SW480 (cell line): Measurements from ENCODE around the gene PLCXD1.
"Not testable (repeated sequence)": the region's sequence is repeated elsewhere in the genome, so short reads cannot be mapped to it uniquely, and the experiment has no call there.

Source experiments
- DNase-seq: peaks from one replicate; pipeline ENCODE4 v3.0.0-alpha.2; 2016; ENCODE audit warnings: low spot score

PLCXD1 gene

DNA sequence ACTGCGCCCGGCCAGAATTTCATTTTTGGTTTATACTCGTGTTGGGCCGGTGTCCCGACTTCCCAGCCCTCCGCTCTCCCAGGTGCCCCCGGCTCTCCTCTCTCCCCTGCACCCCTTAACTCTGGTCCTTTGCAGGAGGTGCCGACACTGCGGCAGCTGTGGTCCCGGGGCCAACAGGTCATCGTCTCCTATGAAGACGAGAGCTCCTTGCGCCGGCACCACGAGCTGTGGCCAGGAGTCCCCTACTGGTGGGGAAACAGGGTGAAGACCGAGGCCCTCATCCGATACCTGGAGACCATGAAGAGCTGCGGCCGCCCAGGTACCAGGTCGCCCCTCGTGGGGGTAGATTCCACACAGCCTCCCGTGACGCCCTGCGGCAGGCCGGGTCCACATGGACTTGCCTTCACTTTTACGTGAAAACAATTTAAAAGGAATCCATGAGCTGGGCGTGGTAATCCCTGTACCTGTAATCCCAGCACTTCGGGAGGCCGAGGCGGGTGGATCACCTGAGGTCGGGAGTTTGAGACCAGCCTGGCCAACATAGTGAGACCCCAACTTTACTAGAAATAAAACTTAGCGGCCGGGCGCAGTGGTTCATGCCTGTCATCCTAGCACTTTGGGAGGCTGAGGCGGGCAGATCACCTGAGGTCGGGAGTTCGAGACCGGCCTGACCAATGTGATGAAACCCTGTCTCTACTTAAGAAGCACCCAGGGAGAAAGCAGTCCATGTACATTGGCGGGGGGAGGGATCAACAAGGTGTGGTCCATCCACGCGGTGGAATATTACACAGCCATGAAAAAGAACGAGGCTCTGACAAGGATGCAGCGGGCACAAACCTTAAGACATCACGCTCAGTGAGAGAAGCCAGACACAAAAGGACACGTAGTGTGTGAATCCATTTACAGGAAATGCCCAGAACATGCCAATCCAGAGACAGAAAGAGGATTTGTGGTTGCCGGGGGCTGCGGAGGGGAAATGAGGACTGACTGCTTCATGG, 12.0 kb downstream of the PLCXD1 start:
- DNase-seq, result no peak

DNA sequence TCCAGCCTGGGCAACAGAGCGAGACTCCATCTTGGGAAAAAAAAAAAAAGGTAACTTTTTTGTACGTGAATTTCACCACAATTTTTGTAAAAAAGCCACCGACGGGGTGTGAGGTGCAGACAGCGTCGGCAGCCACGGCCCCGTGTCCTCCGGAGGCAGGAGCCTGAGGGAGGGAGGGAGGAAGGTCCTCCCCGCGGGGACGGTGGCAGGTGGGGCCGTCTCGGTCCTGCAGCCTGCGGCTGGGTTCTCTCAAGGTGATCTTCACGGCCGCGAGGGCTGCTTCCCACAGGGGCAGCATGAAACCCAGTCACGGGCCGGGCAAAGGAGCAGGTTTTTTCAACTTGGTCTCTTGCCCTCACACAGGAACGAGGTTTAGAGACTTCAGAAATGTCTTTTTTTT, 14.0 kb downstream of the PLCXD1 start:
- no peak for DNase-seq

DNA sequence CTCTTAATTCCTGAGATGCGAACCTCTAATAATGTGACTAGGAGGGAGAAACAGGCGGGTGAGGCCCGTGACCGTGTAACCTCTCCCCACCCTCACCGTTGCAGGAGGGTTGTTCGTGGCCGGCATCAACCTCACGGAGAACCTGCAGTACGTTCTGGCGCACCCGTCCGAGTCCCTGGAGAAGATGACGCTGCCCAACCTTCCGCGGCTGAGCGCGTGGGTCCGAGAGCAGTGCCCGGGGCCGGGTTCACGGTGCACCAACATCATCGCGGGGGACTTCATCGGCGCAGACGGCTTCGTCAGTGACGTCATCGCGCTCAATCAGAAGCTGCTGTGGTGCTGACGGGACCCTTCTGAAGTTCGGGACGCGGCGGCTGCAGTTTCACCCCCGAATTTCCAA, 17.8 kb downstream of the PLCXD1 start:
- DNase-seq, result no peak

DNA sequence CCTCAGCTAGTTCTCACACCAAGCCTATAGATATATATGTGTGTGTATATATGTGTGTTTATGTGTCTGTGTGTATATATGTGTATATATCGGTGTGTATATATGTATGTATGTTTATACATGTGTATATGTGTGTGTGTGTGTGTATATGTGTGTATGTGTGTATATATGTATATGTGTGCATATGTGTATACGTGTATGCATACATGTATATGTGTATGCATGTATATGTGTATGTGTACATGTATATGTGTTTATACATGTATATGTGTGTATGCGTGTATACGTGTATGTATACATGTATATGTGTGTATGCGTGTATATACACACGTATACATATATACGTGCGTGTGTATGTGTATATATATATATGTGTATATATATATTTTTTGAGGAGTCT, 19.2 kb downstream of the PLCXD1 start:
- no peak for DNase-seq

DNA sequence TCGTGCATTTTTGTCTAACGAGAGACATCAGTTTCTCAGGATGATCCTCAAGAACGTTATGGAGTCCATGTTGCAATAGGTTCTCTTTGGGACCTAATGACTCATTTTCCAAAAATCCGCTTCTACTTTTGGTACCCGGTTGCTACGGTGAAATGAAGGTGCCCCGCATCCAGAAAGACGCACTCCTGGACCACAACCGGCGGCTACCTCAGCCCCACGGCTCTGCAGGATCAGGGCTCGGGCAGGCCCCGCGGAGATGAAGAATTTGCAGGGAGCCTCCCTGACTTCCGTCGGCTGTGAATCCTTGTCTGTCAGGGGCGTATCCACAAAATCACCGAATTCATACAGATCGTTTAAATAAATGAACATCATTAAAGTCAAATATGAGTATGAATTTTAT, 21.8 kb downstream of the PLCXD1 start:
- no peak for DNase-seq

DNA sequence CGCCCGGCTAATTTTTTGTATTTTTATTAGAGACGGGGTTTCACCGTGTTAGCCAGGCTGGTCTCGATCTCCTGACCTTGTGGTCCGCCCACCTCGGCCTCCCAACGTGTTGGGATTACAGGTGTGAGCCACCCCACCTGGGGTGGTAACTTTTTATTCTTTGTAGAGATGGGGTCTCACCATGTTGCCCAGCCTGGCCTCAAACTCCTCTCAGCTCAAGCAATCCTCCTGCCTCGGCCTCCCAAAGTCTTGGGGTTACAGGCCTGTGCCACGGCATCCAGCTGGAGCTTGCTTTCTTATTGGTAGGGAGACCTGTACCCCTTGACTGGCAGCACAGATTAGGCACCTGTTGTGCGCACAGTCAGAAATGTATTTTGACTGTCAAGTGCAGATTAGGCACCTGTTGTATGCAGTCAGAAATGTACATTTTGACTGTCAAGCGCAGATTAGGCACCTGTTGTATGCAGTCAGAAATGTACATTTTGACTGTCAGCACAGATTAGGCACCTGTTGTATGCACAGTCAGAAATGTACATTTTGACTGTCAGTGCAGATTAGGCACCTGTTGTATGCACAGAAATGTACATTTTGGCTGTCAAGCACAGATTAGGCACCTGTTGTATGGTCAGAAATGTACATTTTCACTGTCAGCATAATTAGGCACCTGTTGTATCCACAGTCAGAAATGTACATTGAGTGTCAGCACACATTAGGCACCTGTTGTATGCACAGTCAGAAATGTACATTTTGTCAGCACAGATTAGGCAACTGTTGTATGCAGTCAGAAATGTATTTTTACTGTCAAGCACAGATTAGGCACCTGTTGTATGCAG, 24.8 kb downstream of the PLCXD1 start:
- DNase-seq, result not testable (repeated sequence)

DNA sequence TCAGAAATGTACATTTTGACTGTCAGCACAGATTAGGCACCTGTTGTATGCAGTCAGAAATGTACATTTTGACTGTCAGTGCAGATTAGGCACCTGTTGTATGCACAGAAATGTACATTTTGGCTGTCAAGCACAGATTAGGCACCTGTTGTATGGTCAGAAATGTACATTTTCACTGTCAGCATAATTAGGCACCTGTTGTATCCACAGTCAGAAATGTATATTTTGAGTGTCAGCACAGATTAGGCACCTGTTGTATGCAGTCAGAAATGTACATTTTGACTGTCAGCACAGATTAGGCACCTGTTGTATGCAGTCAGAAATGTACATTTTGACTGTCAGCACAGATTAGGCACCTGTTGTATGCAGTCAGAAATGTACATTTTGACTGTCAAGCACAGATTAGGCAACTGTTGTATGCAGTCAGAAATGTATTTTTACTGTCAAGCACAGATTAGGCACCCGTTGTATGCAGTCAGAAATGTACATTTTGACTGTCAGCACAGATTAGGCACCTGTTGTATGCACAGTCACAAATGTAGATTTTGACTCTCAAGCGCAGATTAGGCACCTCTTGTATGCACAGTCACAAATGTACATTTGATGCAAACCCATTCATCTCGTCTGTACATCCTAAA, 25.6 kb downstream of the PLCXD1 start:
- DNase-seq, result not testable (repeated sequence)

DNA sequence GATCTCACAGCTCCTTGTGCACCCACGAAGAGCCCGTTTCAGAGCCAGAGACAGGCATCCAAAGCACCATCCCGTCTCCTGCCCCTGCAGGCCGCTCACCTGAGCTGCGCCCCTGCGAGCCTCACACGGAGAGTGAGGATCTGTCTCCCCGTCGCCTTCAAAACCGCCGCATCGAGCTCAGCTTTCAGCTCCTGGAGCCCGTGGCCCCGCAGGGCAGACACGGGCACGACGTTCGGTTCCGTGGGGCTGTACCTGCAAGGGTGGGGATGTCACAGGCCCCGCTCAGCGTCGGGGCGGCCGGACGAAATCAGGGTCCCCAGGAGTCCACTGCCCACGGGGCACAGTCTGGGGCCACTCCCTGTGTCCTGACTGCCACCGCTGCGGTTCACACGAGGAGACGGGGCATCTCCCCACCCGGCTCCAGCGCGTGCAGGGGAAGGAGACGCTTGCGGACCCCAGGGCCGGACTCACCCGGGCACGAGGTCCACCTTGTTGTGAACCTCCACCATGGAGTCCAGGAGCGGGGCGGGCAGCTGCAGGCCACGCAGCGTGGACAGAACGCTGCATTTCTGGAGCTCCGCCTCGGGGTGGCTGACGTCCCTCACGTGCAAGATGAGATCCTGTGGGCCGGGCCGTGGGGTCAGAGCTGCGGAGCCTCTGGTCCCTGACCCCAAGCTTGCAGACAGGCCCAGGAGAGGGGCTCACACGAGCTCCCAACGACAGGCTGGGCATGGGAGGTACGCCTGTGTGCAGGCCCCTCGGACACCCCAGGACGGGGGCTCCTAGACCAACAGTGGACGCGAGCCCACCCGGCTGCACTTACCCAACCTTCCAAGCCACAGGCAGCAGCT, 26.3 kb downstream of the PLCXD1 start:
- no peak for DNase-seq

DNA sequence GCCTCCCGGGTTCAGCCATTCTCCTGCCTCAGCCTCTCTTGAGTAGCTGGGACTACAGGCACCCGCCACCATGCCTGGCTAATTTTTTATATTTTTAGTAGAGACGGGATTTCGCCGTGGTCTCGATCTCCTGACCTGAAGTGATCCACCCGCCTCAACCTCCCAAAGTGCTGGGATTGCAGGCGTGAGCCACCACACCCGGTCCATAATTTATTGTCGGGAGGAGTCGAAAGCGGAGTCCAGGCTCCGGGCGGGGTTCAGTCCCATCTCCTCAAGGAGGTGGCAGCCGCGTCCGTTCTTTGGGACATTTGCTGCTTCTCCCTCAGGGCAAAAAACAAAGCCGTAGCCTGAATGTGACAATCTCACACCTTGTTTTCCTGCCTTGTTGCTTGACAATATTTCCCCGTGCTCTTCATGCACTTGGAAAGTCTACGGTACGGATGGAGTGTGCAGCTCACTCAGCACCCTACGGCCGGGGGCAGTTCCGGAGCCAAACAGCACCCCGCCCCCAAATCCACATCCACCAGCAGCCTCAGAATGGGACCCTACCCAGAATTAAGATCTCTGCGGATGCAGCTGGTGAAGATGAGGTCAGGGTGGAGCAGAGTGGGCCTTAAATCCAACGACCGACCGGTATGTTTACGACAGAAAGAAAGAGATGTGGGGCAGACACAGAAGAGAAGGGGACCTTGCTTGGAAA, 27.8 kb downstream of the PLCXD1 start:
- DNase-seq, result no peak

DNA sequence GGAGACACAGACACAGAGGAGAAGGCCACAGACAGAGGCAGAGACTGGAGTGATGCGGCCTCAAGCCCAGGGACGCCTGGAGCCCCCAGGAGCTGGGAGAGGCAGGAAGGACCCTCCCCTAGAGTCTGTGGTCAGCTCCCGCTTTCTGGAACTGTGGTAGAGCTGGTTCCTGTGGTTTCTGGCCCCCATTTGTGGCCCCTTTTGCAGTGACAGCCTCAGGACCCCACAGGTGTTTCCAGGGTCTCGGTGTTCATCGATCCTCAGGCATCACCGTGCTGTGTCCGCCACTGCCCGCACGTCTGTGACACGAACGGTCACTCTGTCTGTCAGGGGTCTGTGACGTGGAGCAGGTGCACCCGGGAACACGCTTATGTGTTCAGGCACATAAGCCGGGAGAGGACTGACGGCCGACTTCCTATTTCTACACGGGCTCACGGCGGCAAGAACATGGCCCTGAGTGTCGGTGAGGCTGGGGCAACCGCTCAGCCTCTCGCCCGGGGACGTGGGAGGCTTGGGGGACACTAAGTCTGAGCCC, 29.5 kb downstream of the PLCXD1 start:
- DNase-seq, result no peak

DNA sequence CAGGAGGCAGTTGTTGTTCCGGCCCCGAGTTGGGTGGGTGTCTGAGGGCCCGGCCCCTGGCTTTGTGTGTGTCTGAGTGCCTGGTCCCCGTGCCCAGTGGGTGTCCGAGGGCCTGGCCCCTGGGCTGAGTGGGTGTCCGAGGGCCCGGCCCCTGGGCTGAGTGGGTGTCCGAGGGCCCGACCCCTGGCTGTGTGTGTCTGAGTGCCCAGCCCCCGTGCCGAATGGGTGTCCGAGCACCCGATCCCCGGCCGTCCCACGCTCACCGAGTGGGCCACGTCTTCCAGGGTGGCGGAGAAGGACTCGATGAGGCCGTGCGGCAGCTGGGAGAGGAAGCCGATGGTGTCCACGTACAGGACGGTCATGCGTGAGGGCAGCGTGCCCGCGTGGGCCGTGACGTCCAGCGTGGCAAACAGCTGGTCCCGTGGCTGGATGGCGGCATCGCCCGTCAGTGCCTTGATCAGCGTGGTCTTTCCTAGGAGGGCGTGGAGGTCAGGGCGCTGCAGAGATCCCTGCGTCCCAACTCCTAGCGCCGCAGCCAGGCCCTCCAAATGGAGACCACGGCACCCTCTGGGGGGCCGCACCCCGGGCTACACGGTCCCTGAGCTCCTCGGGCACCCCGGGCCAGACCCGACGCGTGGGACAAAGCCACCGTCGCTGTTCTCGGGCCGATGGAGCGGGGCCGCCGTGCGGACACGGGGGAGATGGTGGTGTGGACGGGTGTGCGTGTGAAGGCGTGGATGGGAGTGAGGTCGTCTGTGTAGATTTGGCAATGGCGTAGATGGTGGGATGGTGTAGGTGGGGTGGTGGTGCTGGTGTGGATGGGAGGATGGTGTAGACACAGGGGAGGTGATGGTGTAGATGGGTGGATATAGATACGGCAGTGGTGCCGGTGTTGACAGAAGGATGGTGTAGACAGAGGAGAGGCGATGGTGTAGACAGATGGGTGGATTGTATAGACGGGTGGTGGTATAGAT, 30.3 kb downstream of the PLCXD1 start:
- no peak for DNase-seq

DNA sequence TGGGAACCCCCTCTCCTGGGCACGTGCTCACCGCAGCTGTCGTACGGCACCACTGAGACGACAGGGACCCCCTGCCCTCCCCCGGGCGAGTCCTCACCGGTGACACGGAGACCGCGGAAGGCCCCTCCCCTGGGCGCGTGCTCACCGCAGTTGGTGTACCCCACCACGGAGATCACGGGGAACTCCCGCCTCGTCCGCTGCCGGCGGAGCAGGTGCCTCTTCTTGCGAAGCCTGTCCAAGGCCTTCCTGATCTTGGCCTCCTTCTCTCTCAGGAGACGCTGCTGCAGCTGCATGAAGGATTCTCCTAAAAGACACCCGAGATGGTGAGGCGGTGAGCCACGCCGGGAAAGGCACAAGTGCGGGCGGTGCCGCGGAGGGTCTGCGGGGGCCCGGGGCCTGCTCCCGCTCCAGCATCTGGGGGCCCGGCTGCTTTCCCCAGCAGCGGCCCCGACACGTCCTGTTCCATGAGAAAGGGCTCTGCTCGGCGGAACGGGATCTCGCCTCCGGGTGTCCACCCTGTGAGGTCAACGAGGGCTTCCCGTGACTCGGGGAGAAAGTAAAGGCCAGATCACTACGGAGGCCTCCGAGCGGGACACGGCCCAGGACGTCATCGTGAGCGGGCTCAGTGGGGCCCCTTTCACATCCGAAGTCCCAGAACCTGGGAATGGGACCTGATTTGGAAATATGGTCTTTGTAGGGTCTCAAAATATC, 31.6 kb downstream of the PLCXD1 start:
- no peak for DNase-seq

DNA sequence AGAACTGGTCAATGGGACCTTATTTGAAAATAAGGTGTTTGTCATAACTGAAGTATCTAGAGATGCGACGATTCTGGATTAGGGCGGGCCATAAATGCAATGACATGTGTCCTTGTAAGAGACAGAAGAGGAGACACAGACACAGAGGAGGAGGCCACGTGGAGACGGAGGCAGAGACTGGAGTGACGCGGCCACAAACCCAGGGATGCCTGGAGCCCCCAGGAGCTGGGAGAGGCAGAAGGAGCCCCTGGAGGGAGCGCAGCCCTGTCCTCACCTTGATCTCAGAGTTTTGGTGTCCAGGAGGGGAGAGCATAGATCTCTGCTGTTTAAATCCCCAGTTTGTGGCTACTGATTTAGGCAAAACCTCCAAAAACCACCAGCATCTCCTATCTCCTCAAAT, 32.4 kb downstream of the PLCXD1 start:
- DNase-seq, result no peak

DNA sequence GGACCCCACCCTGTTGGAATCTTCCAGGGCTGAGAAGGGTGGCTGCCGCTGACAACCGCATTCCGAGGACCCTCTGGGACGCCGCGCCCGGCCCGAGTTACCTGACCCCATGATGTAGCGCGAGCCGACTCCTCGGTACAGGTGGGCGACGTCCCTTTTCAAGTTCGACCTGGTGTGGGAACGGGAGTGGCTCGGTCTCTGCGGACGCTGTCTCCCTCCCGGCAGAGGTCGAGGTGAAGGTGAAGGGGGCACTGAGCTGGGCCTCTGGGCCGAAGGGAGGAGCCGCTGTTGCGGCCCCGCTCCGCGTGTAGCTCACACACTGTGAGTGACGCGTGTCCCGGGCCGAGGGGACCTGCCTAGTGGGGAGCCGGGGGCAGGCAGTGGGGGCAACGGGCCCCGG, 32.9 kb downstream of the PLCXD1 start:
- no peak for DNase-seq

DNA sequence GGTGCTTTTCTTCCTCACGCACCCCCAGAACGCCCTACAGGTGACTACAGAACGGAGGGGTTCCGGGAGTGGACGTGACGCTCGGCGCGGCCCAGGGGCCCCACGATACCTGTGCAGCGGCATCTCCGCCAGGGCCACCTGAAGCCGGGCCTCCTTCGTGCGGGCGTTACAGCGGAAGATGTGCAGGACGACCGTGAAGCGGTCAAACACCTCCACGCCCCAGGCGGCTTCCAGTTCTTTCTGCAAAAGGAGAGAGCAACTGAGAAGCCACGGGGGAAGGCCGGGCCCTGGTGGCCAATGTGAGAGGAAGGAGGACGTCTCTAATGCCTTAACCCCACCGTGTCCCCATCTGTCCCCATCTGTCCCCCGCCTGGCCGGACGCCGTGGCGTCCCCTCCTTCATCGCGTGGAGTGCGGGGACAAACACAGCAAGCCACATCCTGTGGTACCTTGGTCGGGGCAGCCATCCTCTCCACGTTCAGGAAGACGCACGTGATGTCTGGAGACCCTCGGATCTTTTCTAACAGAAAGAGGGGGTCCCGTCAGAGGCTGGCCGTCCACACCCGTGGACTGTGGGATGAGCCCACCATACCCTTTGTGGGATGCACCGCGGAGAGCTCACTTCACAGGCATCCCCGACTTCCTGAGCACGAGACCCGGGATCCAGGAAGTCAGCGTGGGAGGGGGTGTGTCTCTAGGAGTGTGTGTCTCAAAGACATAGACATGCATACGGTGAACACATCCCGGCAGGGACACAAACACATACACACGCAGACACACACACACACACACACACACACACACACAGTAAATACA, 33.8 kb downstream of the PLCXD1 start:
- DNase-seq, result no peak

DNA sequence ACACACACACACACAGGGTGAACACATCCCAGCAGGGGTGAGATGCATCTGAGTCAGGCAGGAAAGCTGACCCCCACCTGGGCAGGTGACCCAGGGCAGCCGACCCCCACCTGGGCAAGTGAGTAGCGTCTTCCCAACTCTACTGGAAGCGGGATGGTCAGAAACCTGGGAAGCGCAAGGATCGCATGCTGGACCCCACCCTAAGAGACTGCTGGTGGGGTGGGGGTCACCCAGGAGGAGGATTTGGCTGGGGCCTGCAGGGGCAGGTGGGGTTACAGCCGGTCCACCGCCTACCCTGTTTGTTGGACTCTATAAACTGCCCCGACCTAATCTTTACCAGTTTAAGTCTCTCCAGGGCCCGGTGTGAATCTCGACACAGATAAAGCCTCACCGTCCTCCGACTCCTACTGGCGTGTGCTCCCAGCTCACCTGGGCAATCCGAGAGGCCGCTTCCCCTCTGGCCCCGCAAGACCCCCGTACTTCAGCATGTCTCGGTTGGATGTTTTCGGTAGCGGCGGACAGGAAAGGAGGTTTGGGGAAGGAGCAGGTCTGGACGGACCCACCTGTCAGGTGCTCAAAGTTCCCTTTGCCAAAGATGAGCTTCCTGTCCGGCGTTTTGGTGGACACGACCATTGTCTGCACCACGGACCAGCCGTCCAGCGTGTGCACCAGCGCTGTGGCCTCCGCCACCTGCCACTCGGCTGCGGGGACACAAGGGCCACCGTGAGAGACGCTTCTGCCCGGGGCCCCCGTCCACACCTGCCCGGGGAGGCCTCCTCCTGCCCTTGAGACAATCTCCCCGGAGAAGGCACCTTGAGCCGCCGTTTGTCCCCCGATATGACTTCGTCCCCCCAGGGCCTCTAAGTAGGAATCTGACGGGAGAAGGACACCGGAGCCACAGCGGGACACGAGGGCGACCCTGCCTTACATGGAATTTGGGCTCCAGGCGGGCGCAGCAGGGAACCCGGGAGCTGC, 35.5 kb downstream of the PLCXD1 start:
- no peak for DNase-seq
